UCSD-AML1 (cell line): ENCODE data around the gene RFX3.

ENCODE experiments used
- DNase-seq: peaks from one replicate; lab custom pipeline; 2025; ENCODE audit not compliant: unreplicated experiment; lab: John Stamatoyannopoulos, UW

RFX3 gene

DNA sequence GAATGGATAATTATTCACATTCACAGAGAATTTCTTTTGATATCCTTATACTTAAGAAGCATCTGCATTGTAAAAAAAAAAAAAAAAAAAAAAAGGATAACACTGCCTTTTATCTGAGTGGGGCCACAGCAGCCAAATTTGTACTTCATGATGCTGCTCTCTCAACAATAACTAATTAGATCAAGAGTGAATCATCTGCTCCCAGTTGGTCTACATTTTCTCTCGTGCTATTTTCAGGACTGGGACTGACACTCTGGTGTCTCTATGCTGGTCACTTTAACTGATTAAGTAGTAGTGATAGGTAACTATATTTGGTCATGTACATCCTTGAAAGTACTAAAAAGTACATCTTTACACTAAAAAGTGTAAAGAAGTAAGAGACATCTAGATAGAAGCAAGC, 90.1 kb downstream of the RFX3 start:
- no peak for DNase-seq

DNA sequence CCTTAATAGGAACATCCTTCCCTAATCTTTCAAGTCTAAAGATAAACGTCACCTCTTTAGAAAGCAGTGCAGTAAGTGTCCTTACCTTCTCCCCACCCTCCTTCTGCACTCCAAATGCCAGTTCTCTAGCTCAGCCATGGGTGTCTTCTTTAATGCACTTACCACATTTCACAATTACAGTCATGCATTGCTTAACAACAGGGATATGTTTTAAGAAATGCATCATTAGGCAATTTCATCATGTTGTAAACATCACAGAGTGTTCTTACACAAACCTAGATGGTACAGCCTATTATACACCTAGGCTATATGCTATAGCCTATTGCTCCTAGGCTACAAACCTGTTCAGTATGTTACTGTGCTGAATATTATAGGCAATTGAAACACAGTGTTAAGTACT, 91.2 kb downstream of the RFX3 start:
- no peak for DNase-seq

DNA sequence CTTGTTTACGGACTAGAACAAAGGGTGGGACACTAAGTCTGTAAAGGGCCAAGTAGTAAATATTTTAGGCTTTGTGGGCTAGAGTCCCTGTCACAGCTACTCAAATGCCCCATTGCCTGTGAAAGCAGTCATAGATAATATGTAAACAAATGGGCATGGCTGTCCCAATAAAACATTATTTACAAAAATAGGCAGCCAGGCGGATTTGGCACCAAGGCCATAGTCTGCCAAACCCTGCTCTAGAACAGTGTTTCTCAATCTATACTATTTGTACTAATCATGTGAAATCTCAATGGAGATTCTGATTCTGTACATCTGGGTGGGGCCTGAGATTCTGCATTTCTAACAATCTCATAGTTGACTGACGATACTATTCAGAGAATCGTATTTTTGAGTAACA, 92.0 kb downstream of the RFX3 start:
- DNase-seq: no peak

DNA sequence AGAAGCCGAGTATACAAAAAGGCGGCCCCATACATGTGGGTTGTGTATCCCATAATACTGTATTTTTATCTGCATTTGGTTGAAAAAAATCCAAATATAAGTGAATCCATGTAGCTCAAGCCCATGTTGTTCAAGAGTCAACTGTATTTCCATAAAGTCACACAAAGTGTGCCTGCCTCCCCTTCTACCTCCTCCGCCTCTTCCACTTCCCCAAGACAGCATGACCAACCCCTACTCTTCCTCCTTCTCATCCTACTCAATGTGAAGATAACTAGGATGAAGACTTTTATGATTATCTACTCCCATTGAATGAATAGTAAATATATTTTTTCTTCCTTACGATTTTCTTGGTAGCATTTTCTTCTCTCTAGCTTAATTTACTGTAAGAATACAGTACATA, 92.7 kb downstream of the RFX3 start:
- DNase-seq: no peak

DNA sequence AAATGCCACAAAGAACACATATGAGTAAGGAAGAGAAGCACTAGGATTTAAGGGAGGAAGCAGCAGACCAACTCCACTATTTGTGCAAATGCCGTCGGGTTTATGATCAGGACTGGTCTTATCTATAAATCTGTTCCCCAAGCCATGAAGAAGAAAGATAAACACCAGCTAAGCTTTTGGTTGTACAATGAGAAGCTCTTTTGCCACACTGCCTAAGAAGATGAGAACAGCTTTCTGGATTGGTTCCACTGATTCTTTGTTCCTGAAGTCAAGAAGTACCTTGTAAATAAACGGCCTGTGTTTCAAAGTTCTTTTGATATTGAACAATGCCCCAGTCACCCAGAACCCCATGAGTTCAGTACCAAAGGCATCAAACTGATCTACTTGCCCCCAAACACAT, 93.9 kb downstream of the RFX3 start:
- DNase-seq: no peak

DNA sequence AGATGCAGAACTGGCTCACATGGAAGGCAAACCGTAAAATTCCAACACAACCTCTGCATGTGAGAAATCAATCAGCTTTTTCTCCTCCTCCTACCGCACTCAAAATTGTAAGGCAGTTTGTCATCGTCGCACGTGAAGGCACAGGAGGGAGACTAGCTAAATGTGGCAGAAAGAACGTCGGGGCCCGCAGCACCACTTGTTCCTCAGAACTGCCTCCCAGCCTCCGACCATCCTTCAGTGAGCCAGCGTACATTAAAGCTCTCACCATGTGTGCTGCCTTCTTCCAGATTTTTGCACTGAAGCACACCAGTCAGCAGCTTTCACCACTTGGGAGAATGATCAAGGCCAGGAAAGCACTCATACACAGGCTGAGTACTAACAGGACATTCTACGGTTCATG, 105.9 kb downstream of the RFX3 start:
- no peak for DNase-seq

DNA sequence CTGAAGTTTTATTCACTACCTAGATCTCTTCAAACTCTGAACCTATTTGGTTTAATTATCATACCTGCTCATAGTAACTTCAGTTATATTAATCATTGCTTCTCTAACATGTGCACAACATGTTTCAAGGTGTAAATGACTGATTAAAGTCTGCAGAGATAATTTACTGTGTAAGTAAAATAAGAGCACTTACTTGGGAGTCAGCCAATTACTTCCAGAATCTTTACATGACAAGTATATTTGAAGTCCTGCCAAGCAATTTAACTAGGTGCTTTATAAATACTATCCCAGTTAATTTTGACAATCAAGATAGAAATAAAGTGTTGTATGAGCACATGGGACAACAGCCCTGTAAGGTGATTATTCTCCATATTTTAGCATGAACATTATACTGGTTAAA, 109.9 kb downstream of the RFX3 start:
- no peak for DNase-seq

DNA sequence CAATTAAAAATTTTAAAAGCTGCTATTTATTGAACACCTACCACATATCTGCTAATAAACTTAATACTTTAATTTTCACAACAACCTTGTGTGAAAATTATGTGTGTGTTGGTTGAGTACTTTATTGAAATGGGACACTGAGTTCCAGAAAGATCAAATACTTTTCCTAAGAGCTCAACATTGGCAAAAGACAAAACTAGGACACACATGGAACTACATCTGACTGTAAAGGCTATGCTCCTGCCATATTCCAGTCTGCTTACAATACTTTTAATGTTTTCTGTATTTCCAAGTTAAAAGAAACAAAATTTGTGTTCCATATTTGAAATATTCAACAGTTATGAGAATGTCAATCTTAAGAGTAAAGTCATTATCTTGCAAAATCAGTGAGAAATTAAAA, 111.8 kb downstream of the RFX3 start:
- DNase-seq: no peak

DNA sequence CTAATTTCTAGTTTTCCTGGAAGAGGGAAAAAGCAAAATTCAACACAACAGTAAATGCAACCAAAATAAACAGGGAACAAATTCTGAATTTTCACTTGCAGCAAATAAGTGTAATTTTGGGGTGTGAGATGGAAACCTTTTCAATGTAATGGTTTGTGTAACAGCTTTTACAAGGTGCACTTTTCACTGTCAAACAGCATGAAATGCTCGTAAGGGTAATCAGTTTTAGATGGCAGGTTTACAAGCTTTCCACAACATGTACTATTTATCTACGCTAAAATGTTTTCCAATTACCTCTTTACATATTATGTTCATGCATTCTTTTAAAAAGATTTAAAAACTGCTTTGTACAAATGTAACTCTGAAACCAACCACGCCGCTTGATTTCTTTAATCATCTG, 115.3 kb downstream of the RFX3 start:
- DNase-seq: no peak

DNA sequence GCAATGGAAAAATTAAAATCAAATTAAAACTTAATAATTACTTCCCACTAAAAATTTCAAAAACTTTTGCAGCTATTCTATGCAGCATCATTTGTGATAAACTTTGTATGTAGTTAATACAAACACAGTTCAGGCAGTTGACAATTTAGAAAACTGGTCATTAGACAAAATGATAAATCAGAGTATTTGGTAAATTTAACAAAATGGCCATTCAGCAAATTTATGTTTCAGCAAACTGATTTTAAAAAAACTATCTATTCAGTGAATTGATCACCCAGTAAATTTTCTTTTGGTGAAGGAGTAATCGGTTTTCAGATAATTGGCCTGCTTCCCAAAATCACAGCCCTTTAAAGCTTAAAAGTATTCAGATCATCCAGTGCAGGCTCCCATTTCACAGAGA, 116.3 kb downstream of the RFX3 start:
- DNase-seq: no peak

DNA sequence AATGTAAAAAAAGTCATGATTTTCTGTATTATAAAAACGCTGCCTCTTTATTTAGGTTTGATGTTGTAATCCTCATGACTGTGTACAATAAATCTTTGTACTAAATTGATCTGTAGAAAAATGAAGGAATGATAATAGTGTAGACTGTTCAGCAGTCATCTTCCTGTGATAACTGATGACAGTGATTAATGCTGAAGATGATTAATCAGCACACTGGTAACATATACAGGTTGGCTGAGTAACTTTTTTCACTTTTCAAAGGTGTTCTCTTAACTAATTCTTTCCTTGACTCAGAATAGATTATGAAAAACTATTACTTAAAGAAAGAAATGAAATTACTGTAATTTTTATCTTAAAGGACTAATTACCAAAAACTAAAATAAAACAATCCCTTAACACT, 122.5 kb downstream of the RFX3 start:
- DNase-seq: no peak

DNA sequence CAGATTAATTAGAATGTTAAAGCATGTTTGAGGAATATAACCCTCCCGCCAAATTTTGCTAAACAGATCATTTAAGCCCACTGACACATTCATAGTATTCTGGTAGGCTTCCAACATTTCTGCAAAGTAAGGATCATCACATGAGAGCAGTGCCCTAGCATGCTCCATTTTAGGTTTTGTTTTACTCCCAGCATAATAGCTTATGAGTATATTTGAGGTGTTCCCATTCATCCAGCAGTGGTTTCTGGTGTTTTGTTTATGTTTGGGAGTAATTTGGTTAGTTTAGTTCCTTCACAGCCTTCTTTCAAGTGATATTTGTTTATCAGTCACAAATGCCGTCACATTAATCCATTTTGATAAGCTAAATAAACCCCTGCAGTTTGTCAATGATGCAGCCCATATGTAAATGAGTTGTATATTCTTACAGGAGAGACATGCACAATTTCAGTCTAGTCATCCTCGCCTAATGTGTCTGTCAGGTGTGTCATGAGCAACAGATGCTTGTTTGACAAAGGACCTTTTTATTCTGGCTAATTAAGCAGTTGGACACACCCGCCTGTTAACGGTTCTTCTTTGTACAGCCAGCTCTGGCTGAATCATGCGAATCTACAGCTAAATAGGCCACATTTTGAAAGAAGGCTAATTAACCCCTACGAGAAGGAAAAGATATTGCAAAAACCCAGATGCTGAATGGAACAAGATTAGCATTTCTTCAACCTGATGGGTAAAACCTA, 124.4 kb downstream of the RFX3 start:
- DNase-seq: no peak

DNA sequence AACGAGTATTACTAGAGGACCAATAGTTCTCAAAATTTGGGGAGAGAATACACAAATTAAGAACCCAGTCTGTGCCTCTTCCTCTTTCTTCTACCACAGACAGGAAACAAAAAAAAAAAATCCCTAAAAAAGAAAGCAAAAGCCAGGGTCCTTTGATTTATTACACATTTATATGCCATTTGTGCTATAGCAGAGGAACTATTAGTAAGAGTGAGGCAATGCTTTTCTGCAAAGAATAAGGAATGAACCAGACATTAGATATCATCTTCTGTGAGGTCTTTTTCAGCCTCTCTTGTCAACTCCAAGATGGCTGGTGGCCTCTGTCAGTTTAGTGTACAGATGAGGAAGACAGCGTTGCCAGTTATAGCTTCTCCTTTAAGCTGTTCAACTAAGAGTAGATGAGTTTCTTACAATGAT, 127.6 kb downstream of the RFX3 start:
- DNase-seq: no peak

DNA sequence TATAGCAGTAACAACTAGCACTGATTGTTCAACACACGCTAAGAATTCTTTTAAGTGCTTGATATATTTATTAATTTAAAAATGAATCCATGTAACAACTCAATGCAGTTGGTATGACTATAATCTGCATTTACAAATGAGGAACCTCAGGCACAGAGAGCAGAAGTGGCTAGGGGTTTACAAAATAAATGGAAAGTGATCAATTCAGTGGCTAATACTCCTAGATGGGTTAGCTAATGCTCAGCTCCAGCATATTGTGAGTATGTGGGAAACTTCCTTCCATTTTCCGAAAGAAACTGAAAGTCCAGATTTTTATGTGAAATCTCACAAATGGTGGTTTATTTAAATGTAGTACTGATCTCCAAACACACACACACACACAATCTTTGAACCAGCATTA, 128.0 kb downstream of the RFX3 start:
- DNase-seq: no peak

DNA sequence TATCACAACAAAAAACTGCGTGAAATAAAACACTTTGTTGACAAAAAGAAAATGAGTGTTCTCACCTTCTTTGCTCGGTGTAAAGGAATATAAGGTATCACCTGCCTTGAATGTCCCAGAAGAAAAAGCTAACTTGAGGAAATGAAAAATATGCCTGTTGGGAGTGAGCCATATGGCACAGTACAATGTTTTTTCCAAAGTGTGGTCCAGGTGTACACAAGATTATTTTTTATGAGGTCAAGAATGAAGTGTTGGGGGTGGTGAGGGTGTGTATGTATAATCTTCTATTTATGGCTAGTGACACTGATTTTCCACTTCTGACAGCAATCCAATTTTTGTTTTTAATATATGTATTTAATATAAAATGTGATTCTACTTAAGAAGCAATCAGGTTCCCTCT, 134.4 kb downstream of the RFX3 start:
- DNase-seq: no peak

DNA sequence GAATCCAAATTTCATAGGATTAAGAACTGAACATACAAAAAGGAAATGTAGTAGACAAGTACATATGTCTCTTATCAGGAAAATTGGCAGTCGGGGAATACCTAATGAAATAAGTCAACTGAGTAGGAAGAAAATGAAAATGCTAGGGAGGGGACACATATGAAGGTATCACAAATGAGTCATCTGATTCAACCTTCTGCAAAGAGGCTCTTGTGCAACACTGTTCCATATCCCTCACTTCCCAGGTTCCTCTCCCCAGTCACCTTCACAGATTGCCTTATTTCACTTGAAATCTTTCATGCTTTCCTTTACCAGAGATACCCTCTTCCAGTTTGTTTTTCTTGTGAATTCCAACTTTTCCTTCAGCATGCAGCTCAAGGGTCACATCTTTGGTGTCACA, 139.0 kb downstream of the RFX3 start:
- DNase-seq: no peak

DNA sequence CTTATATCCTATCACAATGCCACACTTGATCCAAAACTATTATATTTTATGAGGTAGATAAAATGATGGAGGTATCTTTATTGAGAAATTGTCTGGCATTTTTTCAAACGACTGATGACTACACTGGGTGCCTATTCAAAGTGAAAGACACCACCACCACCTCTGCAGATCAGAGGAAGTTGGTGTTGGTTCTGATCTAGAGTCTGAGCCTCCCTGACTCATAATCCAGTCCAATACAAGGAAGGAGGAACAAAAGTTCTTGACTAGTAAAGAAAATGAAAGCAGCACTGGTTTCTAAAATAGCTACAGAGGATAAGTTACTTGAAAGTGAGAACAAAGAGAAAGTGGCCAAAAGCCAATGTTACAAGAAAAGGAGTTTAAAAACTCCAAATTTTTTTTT, 139.9 kb downstream of the RFX3 start:
- no peak for DNase-seq

DNA sequence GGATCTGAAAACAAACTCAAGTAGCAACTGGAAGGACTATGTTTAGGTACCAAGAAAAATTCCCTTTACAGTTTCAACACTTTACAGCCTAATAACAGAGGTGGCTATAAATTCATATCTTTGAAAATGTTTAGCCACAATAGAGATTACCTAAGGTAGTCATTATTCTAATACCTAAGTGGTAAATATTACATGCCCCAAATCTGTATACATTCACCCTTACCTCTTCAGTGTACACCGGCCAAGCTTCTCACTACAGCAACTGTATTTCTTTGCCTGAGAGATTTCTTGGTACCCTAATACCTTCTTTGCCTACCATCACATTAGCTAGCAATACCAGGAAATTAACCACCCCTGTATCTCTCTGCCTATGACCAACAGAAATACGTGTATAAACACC, 154.0 kb downstream of the RFX3 start:
- no peak for DNase-seq

DNA sequence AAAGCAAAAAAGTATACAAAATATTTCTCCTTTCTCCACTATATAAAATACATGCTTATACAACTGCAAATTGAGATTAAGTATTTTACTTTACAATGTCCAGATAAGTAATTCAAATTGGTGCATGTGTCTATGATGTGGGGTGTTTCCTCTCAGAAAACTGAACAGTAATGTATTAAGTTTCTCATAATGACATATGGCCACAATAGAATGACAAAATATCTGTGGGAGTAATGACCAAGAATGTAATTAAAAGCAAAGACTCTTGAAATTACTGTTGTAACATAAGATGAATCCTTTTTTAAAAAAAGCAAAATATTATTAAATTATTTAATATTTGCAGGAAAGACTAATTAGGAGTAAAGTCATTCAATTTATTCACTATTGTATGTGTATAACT, 155.1 kb downstream of the RFX3 start:
- DNase-seq: no peak

DNA sequence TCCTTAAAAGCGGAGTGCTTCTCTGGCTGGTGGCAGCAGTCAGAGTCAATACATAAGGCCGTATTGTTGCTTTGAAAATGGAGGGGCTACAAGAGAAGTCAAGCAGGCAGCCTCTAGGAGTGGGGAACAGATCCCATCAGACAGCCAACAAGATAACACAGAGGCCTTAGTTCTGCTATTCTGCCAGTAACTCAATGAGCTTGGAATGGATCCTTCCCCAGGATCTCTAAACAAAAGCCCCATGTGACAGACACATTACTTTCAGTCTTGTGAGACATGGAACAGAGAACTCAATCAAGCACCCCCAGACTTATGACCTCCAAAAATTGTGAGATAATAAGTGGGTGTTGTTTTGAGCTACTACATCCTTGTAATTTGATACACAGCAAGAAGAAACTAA, 158.6 kb downstream of the RFX3 start:
- no peak for DNase-seq

DNA sequence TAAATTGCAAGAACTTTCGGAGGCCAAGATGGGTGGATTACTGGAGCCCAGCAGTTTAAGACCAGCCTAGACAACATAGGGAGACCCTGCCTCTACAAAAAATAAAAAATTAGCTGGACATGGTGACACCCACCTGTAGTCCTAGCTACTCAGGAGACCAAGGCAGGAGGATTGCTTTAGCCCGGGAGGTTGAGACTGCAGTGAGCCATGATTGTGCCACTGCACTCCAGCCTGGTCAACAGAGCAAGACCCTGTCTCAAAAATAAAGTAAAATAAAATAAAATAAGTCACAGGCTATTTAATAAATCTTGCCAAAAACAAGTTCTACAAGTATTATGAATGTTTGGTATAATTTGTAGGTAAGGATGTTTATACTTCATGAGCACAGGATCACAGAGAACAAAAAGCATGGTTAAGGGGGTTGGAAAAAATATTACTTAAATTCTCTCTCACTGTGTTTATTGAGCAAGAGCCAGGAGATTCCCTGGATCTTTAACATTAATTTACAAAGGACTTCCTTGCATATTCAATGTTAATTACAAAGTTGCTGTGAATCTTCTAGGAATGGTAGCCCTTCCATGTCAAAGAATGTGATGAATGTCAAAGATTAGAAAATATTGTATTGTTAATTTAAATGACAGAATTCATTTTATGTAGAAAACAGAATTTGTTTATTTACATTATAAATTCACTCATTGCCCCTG, 164.0 kb downstream of the RFX3 start:
- DNase-seq: no peak

DNA sequence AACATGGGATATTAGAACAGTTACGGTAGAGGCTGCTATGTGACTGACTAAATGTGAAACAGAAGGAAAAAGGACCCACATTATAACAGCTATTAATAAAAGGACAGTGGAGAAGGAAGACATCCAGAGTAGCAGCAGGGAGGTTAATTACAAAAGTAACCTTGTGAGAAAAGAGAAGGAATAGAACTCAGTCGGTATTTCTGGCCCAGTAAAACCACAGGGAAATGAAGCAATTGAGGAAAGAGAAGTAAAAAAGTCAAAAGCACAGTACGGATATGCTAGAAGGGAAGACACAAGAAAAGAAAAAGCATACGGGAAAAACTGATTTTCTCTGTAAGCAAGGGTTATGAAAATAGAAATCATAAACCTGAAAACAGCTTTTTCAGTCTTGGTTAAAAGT, 164.7 kb downstream of the RFX3 start:
- no peak for DNase-seq

DNA sequence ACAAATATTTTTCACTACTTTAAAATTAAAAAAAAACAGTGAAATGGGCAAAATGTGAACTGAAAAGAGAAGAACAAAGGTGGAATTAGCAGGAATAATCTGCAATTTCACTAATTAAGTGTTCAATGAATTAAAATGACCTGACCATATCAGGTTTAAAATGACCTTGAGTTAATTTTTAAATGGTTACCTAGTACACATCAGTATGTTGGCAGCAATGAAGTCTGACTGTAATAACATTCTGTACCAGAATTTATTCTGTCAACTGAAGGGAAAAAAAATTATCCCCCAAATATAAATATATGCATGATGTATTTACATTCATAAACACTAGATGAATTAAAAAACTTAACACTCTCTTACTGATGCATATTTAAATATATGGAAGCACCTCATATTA, 165.6 kb downstream of the RFX3 start:
- DNase-seq: no peak
